ENCODE results near the gene CXXC5.

Gene CXXC5

GRCh38 chr5:139667001-139667729 is 19.0 kb downstream of the CXXC5 start:
- no peak for DNase-seq

- DNase-seq: no peak
Measured at GRCh38 chr5:139667730-139668063, 19.5 kb downstream of the CXXC5 start.

GRCh38 chr5:139668064-139668880 is 20.1 kb downstream of the CXXC5 start:
- DNase-seq: peak; percentile 22

GRCh38 chr5:139668924-139669661 is 20.9 kb downstream of the CXXC5 start:
- no peak for DNase-seq

- no peak for DNase-seq
Measured at GRCh38 chr5:139669662-139670368, 21.7 kb downstream of the CXXC5 start.

- no peak for DNase-seq
Measured at GRCh38 chr5:139670369-139671095, 22.4 kb downstream of the CXXC5 start.

- no peak for DNase-seq
Measured at GRCh38 chr5:139671096-139671841, 23.1 kb downstream of the CXXC5 start.

- no peak for DNase-seq
Measured at GRCh38 chr5:139675213-139675612, 27.1 kb downstream of the CXXC5 start.

DNA sequence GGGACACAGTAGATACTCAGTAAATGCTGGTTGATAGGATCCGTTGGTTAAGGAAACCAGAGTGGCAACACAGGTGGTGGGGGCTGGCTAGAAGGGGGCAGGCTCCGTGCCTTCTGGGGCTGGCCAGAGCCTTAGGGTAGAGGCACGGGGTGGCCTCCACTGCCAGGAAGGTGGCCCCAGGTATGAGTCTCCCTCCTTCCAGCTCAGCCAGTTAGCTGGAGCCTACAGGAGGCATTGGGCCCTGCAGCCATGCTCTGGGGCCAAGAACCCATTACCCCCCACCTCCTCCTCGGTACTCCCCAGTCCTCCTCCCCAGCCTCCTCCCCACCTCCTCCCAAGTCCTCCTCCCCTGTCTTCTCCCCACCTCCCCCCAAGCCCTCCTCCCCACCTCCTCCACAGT is 27.7 kb downstream of the CXXC5 start:
- no peak for DNase-seq

DNA sequence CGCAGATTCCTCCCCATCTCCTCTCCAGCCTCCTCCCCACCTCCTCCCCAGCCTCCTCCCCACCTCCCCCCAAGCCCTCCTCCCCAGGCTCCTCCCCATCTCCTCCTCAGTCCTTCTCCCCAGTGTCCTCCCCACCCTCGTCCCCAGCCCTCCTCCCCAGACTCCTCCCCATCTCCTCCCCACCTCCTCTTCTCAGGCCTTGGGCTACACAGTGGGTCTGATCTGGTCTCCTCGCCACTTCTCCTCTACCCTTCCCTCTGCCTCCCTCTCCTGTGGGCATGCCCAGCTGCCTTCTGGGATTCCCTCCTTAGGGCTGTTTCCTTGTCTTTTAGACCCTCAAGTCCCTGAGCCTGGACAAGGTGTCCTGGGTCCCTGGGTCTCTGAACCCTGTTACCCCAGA is 28.3 kb downstream of the CXXC5 start:
- DNase-seq: no peak

DNA sequence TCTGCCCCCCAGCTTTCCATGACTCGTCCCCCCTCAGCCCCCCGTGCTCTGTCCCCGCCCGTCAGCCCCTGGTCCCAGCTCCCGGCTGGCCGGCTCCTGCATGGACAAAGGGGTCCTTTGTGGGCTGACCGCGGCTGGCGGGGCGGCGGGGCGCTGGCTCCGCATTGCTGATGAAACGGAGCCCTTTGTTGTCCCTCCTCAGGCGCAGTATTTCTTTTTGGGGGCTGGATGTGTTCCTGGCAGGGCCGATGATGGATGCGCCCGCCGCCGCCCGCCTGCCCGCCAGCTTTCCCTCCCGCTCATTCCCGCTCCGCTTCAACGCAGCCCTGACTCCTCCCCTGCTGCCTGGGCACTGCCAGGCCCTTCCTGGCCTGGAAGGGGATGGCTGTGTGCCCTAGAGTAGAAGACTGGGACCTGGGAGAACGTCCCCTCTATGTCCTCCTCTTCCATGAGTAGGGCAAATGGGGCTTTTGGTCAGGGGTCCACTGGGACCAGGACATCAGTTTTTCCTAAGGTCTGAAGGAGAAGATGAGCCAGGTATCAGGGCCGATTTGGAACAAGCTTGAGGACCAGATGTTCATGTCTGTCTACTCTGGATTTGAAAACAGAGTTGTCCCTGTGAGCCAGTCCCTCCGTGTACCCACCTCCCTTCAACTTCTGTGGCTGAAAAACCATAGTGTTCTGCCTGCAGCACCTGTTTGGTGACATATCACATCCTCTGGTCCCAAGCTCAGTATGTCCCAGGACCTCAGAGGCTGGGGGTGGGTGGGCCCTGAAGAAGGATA is 29.0 kb downstream of the CXXC5 start:
- DNase-seq: no peak

GRCh38 chr5:139677736-139678613 is 29.8 kb downstream of the CXXC5 start:
- DNase-seq: no peak

DNA sequence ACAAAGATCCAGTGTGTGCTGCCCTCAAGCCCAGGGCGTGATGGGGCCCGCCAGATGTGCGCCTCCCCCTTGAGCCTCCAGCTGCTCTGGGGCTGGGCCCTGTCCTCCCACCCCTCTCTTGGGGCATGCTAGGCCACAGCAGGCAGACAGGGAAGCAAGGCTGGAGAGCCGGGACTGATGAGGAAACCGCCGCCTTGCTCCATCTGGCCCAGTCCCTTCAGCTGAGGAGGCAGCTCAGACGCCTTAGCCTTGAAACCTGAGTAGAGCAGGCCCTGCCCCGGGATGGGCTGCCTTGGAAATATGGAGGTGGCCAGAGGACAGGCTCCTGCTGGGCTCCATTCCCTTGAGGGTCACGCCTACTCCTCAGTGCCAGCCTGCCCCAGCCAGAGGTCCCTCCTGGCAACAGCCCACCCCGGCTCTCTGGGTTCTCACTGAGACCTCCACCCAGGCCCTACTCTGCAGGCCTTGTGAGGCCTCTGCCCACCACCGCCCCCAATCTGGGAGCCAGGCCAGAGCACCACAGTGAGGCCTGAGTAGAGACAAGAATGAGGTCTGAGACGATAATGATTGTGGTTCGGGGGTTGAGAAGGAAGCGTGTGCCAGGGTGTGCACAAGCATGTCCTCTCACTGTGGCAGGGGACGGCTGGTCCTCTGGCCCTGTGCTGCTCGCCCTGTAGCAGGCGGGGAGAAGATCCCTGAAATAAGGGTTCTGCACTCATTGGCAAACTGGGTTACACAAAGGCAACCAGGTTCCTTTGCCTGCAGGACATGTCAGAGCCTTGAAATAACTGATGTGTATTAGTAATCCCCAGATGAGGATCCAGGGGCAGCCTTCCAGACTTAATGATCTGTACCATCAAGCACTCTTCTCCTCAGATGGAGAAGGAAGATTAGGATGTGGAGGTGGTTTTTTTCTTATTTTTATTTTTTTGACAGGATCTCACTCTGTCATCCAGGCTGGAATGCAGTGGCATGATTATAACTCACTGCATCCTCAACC is 30.9 kb downstream of the CXXC5 start:
- no peak for DNase-seq

- no peak for DNase-seq
Measured at GRCh38 chr5:139680368-139681111, 32.4 kb downstream of the CXXC5 start.

DNA sequence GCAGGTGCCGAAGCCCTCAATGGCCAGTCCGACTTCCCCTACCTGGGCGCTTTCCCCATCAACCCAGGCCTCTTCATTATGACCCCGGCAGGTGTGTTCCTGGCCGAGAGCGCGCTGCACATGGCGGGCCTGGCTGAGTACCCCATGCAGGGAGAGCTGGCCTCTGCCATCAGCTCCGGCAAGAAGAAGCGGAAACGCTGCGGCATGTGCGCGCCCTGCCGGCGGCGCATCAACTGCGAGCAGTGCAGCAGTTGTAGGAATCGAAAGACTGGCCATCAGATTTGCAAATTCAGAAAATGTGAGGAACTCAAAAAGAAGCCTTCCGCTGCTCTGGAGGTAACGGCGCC is 32.9 kb downstream of the CXXC5 start:
- no peak for DNase-seq

DNA sequence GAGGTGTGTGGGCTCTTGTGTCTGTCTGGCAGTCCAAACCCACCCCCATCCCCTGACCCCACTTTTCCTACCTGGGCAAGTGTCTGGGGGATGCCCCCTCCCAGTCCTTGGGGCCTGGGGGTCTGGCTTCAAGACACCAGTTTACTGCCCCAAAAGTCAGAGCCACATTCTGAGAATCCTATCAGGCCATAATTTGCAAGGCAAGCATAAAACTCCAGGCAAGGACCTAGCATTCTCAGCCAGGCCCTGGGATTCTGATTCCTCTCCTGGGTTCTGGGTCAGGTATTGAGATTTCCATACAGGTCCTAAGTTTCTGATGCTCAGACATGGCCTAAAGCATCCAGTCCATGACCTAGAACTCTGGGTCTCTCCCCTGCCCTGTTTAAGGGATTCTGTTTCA is 33.3 kb downstream of the CXXC5 start:
- no peak for DNase-seq

DNA sequence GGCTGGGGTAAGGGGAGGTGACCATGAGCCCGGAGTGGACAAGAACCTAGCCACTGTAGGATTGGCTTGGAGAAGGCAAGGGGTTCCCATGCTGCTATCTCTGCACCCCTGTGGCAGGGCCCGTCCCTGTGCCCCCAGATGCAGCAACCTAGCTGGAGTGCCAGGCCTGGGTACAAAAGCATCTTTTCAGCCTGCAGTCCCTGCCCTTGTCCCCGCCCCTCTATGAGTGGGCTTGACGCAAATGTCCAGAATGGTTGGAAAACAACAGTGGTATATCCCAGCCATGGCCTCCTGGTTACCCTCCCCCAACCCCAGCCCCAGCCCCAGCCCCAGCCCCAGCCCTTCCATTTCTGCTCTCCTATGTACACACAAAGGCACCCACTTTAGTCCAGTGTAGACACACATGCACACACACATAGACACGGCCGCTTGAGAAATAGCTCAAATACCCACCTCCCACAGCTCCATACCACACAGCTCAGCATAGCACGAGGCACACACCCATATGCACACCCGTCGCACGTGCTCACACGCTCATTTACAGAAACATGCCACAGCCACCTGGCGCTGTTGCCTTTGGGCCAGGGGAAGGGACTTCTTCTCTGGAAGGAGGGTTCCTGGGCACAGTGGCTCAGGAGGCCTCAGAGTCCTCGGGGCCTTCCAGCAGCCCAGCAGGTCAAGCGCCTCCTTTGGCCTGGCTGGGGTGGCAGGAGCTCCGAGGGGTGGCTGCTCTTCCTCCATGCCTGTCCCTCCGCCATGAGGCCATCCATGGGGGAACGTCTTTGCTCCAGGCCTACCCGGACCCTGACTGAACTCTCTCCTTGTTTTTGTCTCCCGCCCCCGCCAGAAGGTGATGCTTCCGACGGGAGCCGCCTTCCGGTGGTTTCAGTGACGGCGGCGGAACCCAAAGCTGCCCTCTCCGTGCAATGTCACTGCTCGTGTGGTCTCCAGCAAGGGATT is 34.1 kb downstream of the CXXC5 start:
- no peak for DNase-seq
